Heart left ventricle (tissue), 16 donors: ENCODE measurements around the gene NUCKS1. TPM values are rescaled to one million over a fixed set of nuclear protein-coding genes. Genes with fewer than 3 reads are reported as not detected.

Experiments used
- ATAC-seq, 4 donors: fragments of 200-7000 bp; cut with Tn5 transposase; one replicate each; pipeline ENCODE4 v1.9.1; 2020 to 2022; ENCODE audit warnings: moderate library complexity in 4 of 4, mild to moderate bottlenecking in 3 of 4, moderate number of reproducible peaks in 1 of 4
- DNase-seq, 5 donors: peaks; one replicate each; pipeline ENCODE4 v3.0.0-alpha.2; 2020
- H3K27ac ChIP-seq, 12 donors: fragments of 200-600 bp; sonication (generic) in 4 of 12; one replicate each; pipeline versions ENCODE4 v1.5.0 to v1.8.0; 2016 to 2022; ENCODE audit warnings: mild to moderate bottlenecking in 2 of 12
- H3K27me3 ChIP-seq, 9 donors: fragments of 200-600 bp; sonication (generic) in 2 of 9; one replicate each; pipeline versions ENCODE4 v1.5.1 to v1.8.0; 2016 to 2022; ENCODE audit warnings: mild to moderate bottlenecking in 3 of 9
- H3K36me3 ChIP-seq, 9 donors: fragments of 200-600 bp; sonication (generic) in 2 of 9; one replicate each; pipeline versions ENCODE4 v1.5.0 to v1.8.0; 2018 to 2022; ENCODE audit warnings: mild to moderate bottlenecking in 2 of 9
- H3K4me1 ChIP-seq, 12 donors: fragments of 200-600 bp; sonication (generic) in 4 of 12; one replicate each; pipeline versions ENCODE4 v1.5.0 to v1.8.0; 2016 to 2022; ENCODE audit warnings: mild to moderate bottlenecking in 3 of 12
- H3K4me3 ChIP-seq, 12 donors: fragments of 200-600 bp; sonication (generic) in 4 of 12; one replicate each; pipeline versions ENCODE4 v1.5.0 to v1.8.0; 2017 to 2022; ENCODE audit warnings: mild to moderate bottlenecking in 9 of 12, moderate library complexity in 4 of 12
- H3K9me3 ChIP-seq, 12 donors: fragments of 200-600 bp; sonication (generic) in 4 of 12; one replicate each; pipeline versions ENCODE4 v1.5.0 to v1.8.0; 2016 to 2022; ENCODE audit warnings: mild to moderate bottlenecking in 1 of 12
- CTCF ChIP-seq, 12 donors: fragments of 200-600 bp; sonication (generic) in 4 of 12; IDR thresholded peaks; one replicate each; pipeline versions ENCODE4 v1.5.0 to v1.8.0; 2018 to 2022; ENCODE audit warnings: antibody characterized with exemption in 12 of 12, mild to moderate bottlenecking in 5 of 12
- POLR2A ChIP-seq, 2 donors: fragments of 450-650 bp; IDR thresholded peaks; one replicate each; pipeline ENCODE4 v1.6.1; 2017; ENCODE audit warnings: antibody characterized with exemption in 2 of 2, mild to moderate bottlenecking in 2 of 2, moderate library complexity in 2 of 2
- WGBS, 4 donors: extraction: QIAGEN DNeasy Blood & Tissue Kit in 2 of 4; methylation state at CpG; one replicate each; pipeline versions ENCODE4 v1.1.5 to v1.1.7; 2013 to 2018; 5-methylcytosine and 5-hydroxymethylcytosine counted together
- intact Hi-C, 10 donors: fragments of 100-400 bp; cut with DNase I; formaldehyde crosslinking; loops; one replicate each; pipeline versions ENCODE4 v1.11.1 to v1.14.2; 2022
- polyA plus RNA-seq, 2 donors: library from polyadenylated mRNA; stranded (reverse); fragments of 200-250 nt; gene quantifications; one replicate each; pipeline ENCODE4 v1.2.3, GENCODE V29; 2013
- total RNA-seq, 9 donors: library from RNA; depleted of rRNA in 2 of 9; stranded (reverse); fragments of >200 nt in 2 of 9; fragmentation: NEBNext Ultra II Directional in 3 of 9; extraction: Animal tissue kit (Norgen Biotek cat#: 25700) in 3 of 9; gene quantifications; one replicate each; pipeline versions ENCODE4 v1.1.0 to v1.2.4, GENCODE V29; 2016 to 2023
- donor health status: ischemic (EF 13 %, LVEDD 7.1; RV severe dilation, severe dysfunction).
- donor health status: healthy with polysubstance abuse.
- donor health status: DM: no; HTN: yes; CAD: no.
- donor health status: DM: no; HTN: no; CAD: no.
- donor health status: ischemic (EF 25% LVEDD 6.9; RV normal size, moderate dysfunction).
- donor health status: ischemic (EF 25% LVEDD 5.7; RV mildly dilated, moderate dysfunction).
- donor health status: healthy.
- donor health status: DM: yes; HTN: yes; CAD: no.
- donor health status: ischemic (EF 35%, LVEDD 5.7; RV mildly dilated, moderate dysfunction).
- donor health status: nonischemic (EF 11% LVEDD 7.7; RV severe dilation, severe dysfunction).
- donor health status: DM: yes; HTN: yes; CAD: no.
- donor health status: PGD.
- donor health status: ischemic (EF 29% LVEDD 5.4; RV normal size, mild dysfunction).
- donor health status: nonischemic (EF 23%, LVEDD 6.1; RV moderate dilation, normal function).

The NUCKS1 gene
- total and polyA plus RNA-seq, 11 donors: 73.4 to 240 (median 198) TPM

DNA sequence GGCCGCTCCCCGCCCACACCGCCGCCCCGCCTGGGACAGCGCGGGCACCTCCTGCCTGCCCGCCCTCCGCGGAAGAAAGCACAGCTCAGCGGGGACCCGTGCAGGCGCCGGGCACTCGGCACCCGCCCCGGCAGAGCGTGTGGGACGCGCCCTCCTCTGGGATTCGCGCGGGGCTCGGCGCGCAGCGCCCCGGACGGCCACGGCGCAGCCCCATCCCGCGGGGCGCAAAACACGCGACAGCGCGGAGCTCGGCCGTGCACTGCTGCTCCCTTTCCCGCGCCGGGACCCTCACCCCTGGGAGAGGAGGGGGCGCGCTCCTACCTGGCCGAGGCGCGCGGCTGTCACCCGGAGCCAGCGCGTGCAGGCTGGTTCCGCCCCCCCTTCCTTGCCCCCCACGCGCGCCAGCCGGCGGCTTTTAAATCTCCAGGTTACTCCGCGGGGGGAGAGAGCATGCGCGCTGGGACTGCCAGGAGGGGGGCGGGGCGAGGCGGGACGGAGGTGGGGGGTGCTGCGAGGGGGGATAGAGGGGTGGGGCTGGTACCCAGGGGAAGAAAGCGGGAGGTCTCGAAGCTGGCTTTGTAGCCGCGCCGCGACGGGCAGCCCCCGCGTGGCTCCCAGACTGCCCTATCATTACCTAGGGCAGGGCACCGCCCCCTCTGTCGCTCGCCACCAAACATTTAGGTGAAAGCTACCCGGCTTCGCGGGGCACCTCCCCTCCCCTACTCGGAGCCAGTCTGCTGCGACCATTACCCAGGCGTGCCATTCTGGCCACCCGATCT is 69.7 kb downstream of the NUCKS1 start, which contains the start of gene SLC45A3:
SLC45A3 (minus strand) TSS at position 437 of the 779 bp plus-strand sequence. CDS start 15,853 bp downstream, outside the sequence.
- Histone ChIP-seq H3K27me3 (peaks cover 0 to 6% (median 0%) of the 10 kb centered on the region in 9 donors), H3K9me3 (no peaks in the 10 kb centered on the region), H3K27ac (peak within 1 kb of the TSS; percentile 8 to 78 (median 51)), H3K4me1 (peaks cover 4 to 39% (median 26%) of the 10 kb centered on the region in 12 donors), H3K36me3 (no peaks in the 10 kb centered on the region), H3K4me3 (peak within 1 kb of the TSS; percentile 54 to 83 (median 64))
- ATAC-seq (peak in 3 of 4 donors; percentile 27 to 64 (median 63)), DNase-seq (peak in 4 of 5 donors; percentile 36 to 69 (median 43))
- no peak for TF ChIP-seq POLR2A (IDR thresholded peaks at IDR 0.05)
- intact Hi-C loops: no loop called here
- 1 to 6% (median 3%) methylated on average over 21 to 86 of the region's 86 CpGs for WGBS, 4 donors

DNA sequence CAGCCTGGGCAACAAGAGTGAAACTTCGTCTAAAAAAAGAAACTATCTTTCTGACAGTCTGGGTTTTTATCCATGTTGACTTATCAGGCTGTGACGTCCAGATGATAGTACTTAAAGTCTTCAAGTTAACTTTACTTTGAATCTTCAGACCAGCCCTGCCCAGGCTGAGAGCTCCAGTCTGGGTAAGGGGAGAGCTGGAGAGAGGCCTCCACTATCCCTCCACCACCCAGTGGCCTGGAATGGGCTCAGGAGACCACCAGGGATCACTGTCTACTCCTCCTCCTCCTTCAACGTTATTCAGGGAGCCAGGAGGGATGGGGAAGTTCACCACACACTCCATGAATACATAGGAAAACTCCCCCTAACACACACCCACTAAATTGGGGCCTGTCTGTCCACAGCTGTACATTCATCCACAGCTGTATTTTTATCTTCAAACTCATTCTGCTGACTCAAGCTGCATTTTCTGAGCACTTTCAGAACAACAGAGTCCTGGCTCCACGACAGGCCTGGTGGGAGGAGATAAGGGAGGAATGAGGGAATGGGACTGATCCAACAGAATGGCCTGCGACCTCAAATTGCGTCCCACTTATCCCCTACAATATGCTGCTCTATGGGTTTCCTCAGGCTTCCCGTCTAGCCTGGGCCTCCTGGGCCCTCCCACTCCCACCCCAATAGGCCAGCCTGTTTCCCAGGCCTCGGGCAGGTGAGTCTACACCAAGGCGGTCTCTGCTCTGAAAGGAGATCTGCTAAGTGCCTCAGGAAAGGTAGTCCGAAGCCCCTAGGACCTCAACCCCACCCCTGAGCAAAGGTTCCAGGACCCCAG is 71.5 kb downstream of the NUCKS1 start:
- ATAC-seq (peak; percentile 26 to 64 (median 56)), DNase-seq (peak; percentile 47 to 69 (median 49))
- H3K27me3 ChIP-seq: peaks cover 0 to 6% (median 0%) of the 10 kb centered on the region in 9 donors
- intact Hi-C loops: loop anchor here in 2 of 10 donors (2.0 to 10.0 kb wide), 3 partner anchors 28 to 296 kb away; no protein-coding TSS in a partner anchor
- 39 to 47% (median 41%) methylated on average over 10 of the region's 10 CpGs for WGBS, 4 donors
- TF ChIP-seq POLR2A (IDR thresholded peaks at IDR 0.05) (no peak), CTCF (IDR thresholded peaks at IDR 0.05) (no peak)
- H3K4me3 ChIP-seq: peak overlapping the region in 11 of 12 donors; percentile 2 to 83 (median 65)
- peak overlapping the region in 11 of 12 donors; percentile 8 to 78 (median 62) for H3K27ac ChIP-seq
- no peaks in the 10 kb centered on the region for H3K36me3 ChIP-seq
- H3K9me3 ChIP-seq: no peaks in the 10 kb centered on the region
- H3K4me1 ChIP-seq: peaks cover 4 to 39% (median 26%) of the 10 kb centered on the region in 12 donors

GRCh38 chr1:205677167-205677566 is 72.8 kb downstream of the NUCKS1 start:
- no peak for DNase-seq
- WGBS, 4 donors: 72 to 86% (median 81%) methylated on average over 5 of the region's 5 CpGs
- intact Hi-C loops: loop anchor here in 2 of 10 donors (10.0 kb wide), 2 partner anchors 238 to 298 kb away; no protein-coding TSS in a partner anchor
- H3K27me3 ChIP-seq: peaks cover 0 to 6% (median 0%) of the 10 kb centered on the region in 9 donors
- no peak overlapping the region for H3K27ac ChIP-seq
- H3K9me3 ChIP-seq: no peaks in the 10 kb centered on the region
- H3K4me3 ChIP-seq: no peak overlapping the region
- no peak for ATAC-seq
- H3K4me1 ChIP-seq: peaks cover 4 to 39% (median 26%) of the 10 kb centered on the region in 12 donors
- H3K36me3 ChIP-seq: no peaks in the 10 kb centered on the region
- no peak for TF ChIP-seq CTCF (IDR thresholded peaks at IDR 0.05)
- TF ChIP-seq POLR2A (IDR thresholded peaks at IDR 0.05): no peak

GRCh38 chr1:205676597-205676996 is 73.4 kb downstream of the NUCKS1 start:
- no peak overlapping the region for H3K27ac ChIP-seq
- no peaks in the 10 kb centered on the region for H3K36me3 ChIP-seq
- no peak for ATAC-seq
- no peaks in the 10 kb centered on the region for H3K9me3 ChIP-seq
- no peak for DNase-seq
- no peak for TF ChIP-seq CTCF (IDR thresholded peaks at IDR 0.05)
- intact Hi-C loops: loop anchor here in 2 of 10 donors (10.0 kb wide), 2 partner anchors 238 to 298 kb away; no protein-coding TSS in a partner anchor
- whole genome bisulfite sequencing, 4 donors: 41 to 72% (median 61%) methylated on average over 3 of the region's 3 CpGs
- peaks cover 4 to 39% (median 26%) of the 10 kb centered on the region in 12 donors for H3K4me1 ChIP-seq
- peaks cover 0 to 6% (median 0%) of the 10 kb centered on the region in 9 donors for H3K27me3 ChIP-seq
- H3K4me3 ChIP-seq: no peak overlapping the region
